ENCODE results near the gene LEMD1.

Gene LEMD1

DNA sequence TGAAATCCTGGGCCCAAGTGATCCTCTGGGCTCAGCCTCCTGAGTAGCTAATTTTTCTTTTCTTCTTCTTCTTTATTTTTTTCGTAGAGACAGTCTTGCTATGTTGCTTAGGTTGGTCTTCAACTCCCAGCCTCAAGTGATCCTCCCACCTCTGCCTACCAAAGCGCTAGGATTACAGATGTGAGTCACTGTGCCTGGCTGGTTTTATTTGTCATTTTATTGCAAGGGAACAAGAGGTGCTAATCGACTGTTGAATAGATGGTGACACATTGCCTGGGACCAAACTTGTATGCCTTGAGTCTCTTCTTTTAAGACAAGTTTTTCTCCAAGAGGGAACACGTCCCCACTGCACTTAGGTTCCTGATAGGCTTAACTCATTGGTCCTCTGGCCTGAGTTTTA, 45.1 kb downstream of the LEMD1 start:
- no peak for TF ChIP-seq ZNF70 (CRISPR knock-in tag; IDR thresholded peaks at IDR 0.05)
- TF ChIP-seq TOX (CRISPR knock-in tag; IDR thresholded peaks at IDR 0.05; ENCODE audit: borderline replicate concordance) = no peak
- no peak for TF ChIP-seq TCF4 (CRISPR knock-in tag; IDR thresholded peaks at IDR 0.05; ENCODE audit: borderline replicate concordance)
- no peak for TF ChIP-seq RARB (CRISPR knock-in tag; IDR thresholded peaks at IDR 0.05)
- TF ChIP-seq SNAI2 (CRISPR knock-in tag; IDR thresholded peaks at IDR 0.05) = no peak
- ATAC-seq = no peak

DNA sequence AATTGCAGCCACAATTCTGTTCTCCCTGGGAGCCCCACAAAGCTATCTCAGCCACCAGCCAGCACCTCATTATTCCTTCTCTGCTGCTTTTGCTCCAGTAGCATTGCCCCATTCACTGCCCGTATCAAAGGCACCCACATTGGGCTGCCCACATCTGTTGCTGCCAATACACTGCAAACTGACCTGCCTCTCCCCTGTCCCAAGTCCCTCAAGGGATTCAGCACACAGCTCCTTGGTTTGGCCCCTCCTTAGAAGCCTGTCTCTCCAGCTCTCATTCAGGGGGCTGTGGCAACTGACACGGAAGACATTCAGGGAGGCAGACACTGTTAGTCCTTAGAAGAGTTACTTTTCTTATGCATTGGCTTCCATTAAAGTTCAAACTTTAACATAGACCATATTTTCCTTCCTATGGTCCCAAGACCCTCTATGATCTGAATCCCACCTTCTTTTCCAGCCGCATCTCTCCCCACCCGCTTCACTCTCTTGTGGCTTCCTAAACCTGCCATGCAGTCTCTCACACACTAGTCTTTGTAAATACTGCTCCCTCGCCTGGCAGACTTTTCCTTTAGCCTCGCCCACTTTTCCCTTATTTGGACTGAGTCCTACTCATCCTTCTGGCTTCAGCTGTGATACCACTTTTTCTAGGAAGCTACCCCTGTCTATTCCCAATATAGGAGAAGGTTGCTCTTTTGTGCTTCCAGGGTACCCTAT, 45.9 kb downstream of the LEMD1 start:
- TF ChIP-seq ZC3H10 (CRISPR knock-in tag; IDR thresholded peaks at IDR 0.05) = no peak
- TF ChIP-seq, protein P1, sequence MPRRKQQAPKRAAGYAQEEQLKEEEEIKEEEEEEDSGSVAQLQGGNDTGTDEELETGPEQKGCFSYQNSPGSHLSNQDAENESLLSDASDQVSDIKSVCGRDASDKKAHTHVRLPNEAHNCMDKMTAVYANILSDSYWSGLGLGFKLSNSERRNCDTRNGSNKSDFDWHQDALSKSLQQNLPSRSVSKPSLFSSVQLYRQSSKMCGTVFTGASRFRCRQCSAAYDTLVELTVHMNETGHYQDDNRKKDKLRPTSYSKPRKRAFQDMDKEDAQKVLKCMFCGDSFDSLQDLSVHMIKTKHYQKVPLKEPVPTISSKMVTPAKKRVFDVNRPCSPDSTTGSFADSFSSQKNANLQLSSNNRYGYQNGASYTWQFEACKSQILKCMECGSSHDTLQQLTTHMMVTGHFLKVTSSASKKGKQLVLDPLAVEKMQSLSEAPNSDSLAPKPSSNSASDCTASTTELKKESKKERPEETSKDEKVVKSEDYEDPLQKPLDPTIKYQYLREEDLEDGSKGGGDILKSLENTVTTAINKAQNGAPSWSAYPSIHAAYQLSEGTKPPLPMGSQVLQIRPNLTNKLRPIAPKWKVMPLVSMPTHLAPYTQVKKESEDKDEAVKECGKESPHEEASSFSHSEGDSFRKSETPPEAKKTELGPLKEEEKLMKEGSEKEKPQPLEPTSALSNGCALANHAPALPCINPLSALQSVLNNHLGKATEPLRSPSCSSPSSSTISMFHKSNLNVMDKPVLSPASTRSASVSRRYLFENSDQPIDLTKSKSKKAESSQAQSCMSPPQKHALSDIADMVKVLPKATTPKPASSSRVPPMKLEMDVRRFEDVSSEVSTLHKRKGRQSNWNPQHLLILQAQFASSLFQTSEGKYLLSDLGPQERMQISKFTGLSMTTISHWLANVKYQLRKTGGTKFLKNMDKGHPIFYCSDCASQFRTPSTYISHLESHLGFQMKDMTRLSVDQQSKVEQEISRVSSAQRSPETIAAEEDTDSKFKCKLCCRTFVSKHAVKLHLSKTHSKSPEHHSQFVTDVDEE (CRISPR knock-in tag; IDR thresholded peaks at IDR 0.05) = no peak
- TF ChIP-seq, protein P2, sequence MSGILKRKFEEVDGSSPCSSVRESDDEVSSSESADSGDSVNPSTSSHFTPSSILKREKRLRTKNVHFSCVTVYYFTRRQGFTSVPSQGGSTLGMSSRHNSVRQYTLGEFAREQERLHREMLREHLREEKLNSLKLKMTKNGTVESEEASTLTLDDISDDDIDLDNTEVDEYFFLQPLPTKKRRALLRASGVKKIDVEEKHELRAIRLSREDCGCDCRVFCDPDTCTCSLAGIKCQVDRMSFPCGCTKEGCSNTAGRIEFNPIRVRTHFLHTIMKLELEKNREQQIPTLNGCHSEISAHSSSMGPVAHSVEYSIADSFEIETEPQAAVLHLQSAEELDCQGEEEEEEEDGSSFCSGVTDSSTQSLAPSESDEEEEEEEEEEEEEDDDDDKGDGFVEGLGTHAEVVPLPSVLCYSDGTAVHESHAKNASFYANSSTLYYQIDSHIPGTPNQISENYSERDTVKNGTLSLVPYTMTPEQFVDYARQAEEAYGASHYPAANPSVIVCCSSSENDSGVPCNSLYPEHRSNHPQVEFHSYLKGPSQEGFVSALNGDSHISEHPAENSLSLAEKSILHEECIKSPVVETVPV (CRISPR knock-in tag; IDR thresholded peaks at IDR 0.05) = no peak
- TF ChIP-seq RARB (CRISPR knock-in tag; IDR thresholded peaks at IDR 0.05) = no peak
- TF ChIP-seq, protein P3, sequence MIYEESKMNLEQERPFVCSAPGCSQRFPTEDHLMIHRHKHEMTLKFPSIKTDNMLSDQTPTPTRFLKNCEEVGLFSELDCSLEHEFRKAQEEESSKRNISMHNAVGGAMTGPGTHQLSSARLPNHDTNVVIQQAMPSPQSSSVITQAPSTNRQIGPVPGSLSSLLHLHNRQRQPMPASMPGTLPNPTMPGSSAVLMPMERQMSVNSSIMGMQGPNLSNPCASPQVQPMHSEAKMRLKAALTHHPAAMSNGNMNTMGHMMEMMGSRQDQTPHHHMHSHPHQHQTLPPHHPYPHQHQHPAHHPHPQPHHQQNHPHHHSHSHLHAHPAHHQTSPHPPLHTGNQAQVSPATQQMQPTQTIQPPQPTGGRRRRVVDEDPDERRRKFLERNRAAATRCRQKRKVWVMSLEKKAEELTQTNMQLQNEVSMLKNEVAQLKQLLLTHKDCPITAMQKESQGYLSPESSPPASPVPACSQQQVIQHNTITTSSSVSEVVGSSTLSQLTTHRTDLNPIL (CRISPR knock-in tag; IDR thresholded peaks at IDR 0.05; ENCODE audit: low read depth) = no peak
- no peak for TF ChIP-seq ESRRG (CRISPR knock-in tag; IDR thresholded peaks at IDR 0.05)
- no peak for TF ChIP-seq OSR1 (CRISPR knock-in tag; IDR thresholded peaks at IDR 0.05)
- no peak for TF ChIP-seq ZNF70 (CRISPR knock-in tag; IDR thresholded peaks at IDR 0.05)
- TF ChIP-seq PPARA (CRISPR knock-in tag; IDR thresholded peaks at IDR 0.05; ENCODE audit: borderline replicate concordance) = no peak
- TF ChIP-seq ISL1 (CRISPR knock-in tag; IDR thresholded peaks at IDR 0.05) = no peak
- no peak for TF ChIP-seq ARNTL (CRISPR knock-in tag; IDR thresholded peaks at IDR 0.05; ENCODE audit: borderline replicate concordance, low read depth)
- no peak for TF ChIP-seq ZFP3 (CRISPR knock-in tag; IDR thresholded peaks at IDR 0.05)
- TF ChIP-seq ZNF565 (CRISPR knock-in tag; conservative IDR thresholded peaks at IDR 0.05; ENCODE audit: low read depth) = no peak
- no peak for TF ChIP-seq ZNF8 (CRISPR knock-in tag; IDR thresholded peaks at IDR 0.05)
- no peak for TF ChIP-seq GLIS3 (CRISPR knock-in tag; IDR thresholded peaks at IDR 0.05)
- no peak for TF ChIP-seq CSDC2 (CRISPR knock-in tag; IDR thresholded peaks at IDR 0.05)
- TF ChIP-seq SNAI2 (CRISPR knock-in tag; IDR thresholded peaks at IDR 0.05) = no peak
- no peak for TF ChIP-seq TOX (CRISPR knock-in tag; IDR thresholded peaks at IDR 0.05; ENCODE audit: borderline replicate concordance)
- ATAC-seq = peak; percentile 83

DNA sequence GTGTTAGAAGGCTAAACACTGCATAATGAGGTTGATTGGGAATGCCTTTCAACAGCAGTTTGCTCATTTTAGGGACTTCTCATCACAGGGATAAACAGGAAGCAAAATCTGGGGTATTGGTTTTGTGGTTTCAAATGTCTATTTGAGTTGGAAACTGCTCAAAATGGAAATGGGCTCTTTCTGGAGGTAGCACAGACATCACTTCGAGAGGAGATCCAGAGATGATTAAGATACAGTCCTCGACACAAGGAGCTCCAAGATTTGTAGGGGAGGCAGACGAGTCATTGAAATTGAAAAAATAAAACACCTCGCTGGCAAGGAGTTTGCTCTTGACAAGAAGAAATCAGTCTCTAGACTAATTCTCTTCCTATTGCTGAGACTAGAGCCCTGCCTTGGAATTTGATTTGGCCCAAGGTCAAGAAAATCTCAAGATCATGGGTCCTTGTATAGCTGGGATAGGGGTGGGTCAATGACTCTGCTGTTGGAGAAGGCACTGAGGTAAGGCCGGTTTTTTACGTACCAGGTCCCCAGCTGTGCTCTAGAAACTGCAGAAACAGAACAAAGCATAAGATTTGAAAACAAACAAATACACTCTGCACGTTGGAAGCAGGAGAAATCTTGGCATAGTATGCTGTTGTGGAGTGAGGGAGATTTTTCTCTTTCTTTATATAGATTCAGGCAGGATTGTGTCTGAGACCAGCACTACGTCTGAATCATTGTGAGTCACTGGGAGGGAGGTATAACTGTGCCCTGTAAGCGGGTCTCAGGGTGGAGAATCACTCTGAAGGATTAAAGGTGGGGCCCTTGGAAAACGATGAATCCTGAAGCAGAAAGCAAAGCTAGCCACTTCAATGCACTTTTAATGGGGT, 47.4 kb downstream of the LEMD1 start:
- peak; percentile 90 for ATAC-seq
- TF ChIP-seq, protein P2 (CRISPR knock-in tag; IDR thresholded peaks at IDR 0.05) = no peak
- TF ChIP-seq CSDC2 (CRISPR knock-in tag; IDR thresholded peaks at IDR 0.05) = no peak
- TF ChIP-seq, protein P4, sequence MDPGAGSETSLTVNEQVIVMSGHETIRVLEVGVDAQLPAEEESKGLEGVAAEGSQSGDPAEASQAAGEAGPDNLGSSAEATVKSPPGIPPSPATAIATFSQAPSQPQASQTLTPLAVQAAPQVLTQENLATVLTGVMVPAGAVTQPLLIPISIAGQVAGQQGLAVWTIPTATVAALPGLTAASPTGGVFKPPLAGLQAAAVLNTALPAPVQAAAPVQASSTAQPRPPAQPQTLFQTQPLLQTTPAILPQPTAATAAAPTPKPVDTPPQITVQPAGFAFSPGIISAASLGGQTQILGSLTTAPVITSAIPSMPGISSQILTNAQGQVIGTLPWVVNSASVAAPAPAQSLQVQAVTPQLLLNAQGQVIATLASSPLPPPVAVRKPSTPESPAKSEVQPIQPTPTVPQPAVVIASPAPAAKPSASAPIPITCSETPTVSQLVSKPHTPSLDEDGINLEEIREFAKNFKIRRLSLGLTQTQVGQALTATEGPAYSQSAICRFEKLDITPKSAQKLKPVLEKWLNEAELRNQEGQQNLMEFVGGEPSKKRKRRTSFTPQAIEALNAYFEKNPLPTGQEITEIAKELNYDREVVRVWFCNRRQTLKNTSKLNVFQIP (CRISPR knock-in tag; IDR thresholded peaks at IDR 0.05; ENCODE audit: borderline replicate concordance, low read depth) = no peak
- TF ChIP-seq ESRRG (CRISPR knock-in tag; IDR thresholded peaks at IDR 0.05) = no peak
- no peak for TF ChIP-seq ZNF8 (CRISPR knock-in tag; IDR thresholded peaks at IDR 0.05)
- no peak for TF ChIP-seq ISL1 (CRISPR knock-in tag; IDR thresholded peaks at IDR 0.05)
- TF ChIP-seq RARB (CRISPR knock-in tag; IDR thresholded peaks at IDR 0.05) = no peak
- no peak for TF ChIP-seq GLIS3 (CRISPR knock-in tag; IDR thresholded peaks at IDR 0.05)
- TF ChIP-seq PPARA (CRISPR knock-in tag; IDR thresholded peaks at IDR 0.05; ENCODE audit: borderline replicate concordance) = no peak
- TF ChIP-seq, protein P1 (CRISPR knock-in tag; IDR thresholded peaks at IDR 0.05) = no peak
- TF ChIP-seq, protein P5, sequence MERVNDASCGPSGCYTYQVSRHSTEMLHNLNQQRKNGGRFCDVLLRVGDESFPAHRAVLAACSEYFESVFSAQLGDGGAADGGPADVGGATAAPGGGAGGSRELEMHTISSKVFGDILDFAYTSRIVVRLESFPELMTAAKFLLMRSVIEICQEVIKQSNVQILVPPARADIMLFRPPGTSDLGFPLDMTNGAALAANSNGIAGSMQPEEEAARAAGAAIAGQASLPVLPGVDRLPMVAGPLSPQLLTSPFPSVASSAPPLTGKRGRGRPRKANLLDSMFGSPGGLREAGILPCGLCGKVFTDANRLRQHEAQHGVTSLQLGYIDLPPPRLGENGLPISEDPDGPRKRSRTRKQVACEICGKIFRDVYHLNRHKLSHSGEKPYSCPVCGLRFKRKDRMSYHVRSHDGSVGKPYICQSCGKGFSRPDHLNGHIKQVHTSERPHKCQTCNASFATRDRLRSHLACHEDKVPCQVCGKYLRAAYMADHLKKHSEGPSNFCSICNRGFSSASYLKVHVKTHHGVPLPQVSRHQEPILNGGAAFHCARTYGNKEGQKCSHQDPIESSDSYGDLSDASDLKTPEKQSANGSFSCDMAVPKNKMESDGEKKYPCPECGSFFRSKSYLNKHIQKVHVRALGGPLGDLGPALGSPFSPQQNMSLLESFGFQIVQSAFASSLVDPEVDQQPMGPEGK (CRISPR knock-in tag; IDR thresholded peaks at IDR 0.05; ENCODE audit: borderline replicate concordance) = no peak

Data from SK-N-SH treated with all-trans-retinoic acid at 6 μM for 48 hours (cell line).